Psoas muscle (tissue), 8 donors: Measurements from ENCODE around the gene ASXL1. TPM values are rescaled to one million over a fixed set of nuclear protein-coding genes. Genes with fewer than 3 reads are reported as not detected.
A peak's percentile ranks its signal among the peaks of the same experiment; 100 is the strongest.

Source experiments
- ATAC-seq, 4 donors: fragments of 200-7000 bp; cut with Tn5 transposase; one replicate each; pipeline ENCODE4 v1.9.1; 2020; ENCODE audit warnings: moderate library complexity in 3 of 4, mild to moderate bottlenecking in 2 of 4
- DNase-seq, 2 donors: peaks; one replicate each; pipeline ENCODE4 v3.0.0-alpha.2; 2020
- H3K27ac ChIP-seq: fragments of 200-600 bp; one replicate; pipeline ENCODE4 v1.8.0; 2022
- H3K27me3 ChIP-seq, 3 donors: fragments of 200-600 bp in 1 of 3; one replicate each; pipeline versions ENCODE4 v1.6.1 to v1.8.0; 2013 to 2022; ENCODE audit warnings: low read length in 2 of 3, mild to moderate bottlenecking in 2 of 3, moderate library complexity in 1 of 3; ENCODE audit not compliant: insufficient read depth in 3 of 3
- H3K36me3 ChIP-seq, 2 donors: fragments of 200-600 bp in 1 of 2; one replicate each; pipeline versions ENCODE4 v1.6.1 to v1.8.0; 2013 to 2022; ENCODE audit warnings: low read depth in 1 of 2, mild to moderate bottlenecking in 1 of 2, moderate library complexity in 1 of 2; ENCODE audit not compliant: insufficient read depth in 1 of 2
- H3K4me1 ChIP-seq: fragments of 200-600 bp; one replicate; pipeline ENCODE4 v1.8.0; 2022
- H3K4me3 ChIP-seq: fragments of 200-600 bp; one replicate; pipeline ENCODE4 v1.8.0; 2022; ENCODE audit warnings: mild to moderate bottlenecking
- H3K9me3 ChIP-seq: fragments of 200-600 bp; one replicate; pipeline ENCODE4 v1.8.0; 2022
- WGBS, 3 donors: extraction: QIAGEN DNeasy Blood & Tissue Kit; methylation state at CpG; one replicate each; pipeline versions ENCODE4 v1.1.6 to v1.1.7; 2013; 5-methylcytosine and 5-hydroxymethylcytosine counted together
- intact Hi-C, 2 donors: fragments of 100-400 bp; cut with DNase I; formaldehyde crosslinking; loops; one replicate each; pipeline versions ENCODE4 v1.11.0 to v1.14.2; 2022
- polyA plus RNA-seq, 3 donors: library from polyadenylated mRNA; stranded (reverse); fragments of 200-250 nt; gene quantifications; one replicate each; pipeline ENCODE4 v1.2.3, GENCODE V29; 2013
- total RNA-seq, 4 donors: library from RNA; stranded (reverse); fragmentation: NEBNext Ultra II Directional in 2 of 4; extraction: Animal tissue kit (Norgen Biotek cat#: 25700) in 2 of 4; gene quantifications; one replicate each; pipeline versions ENCODE4 v1.2.1 to v1.2.4, GENCODE V29; 2021 to 2023
- TF ChIP-seq, protein P1 (sequence below): fragments of 200-600 bp; IDR thresholded peaks from one replicate; pipeline ENCODE4 v1.8.0; 2022; ENCODE audit warnings: antibody characterized with exemption
- donor health status: healthy with polysubstance abuse.
- donor health status: DM: no; HTN: no; CAD: no; lungs with moderate emphysema.
- donor health status: Bipolar disorder and iron deficiency.
- donor health status: healthy.
- donor health status: DM: yes; HTN: yes; CAD: no.
- donor health status: DM: no; HTN: no; CAD: no.
- donor health status: DM: no; HTN: no; CAD: no.
- donor health status: DM: yes; HTN: yes; CAD: no.

The ASXL1 gene
- total and polyA plus RNA-seq, 7 donors, result 18.5 to 52.0 (median 23.2) TPM

DNA sequence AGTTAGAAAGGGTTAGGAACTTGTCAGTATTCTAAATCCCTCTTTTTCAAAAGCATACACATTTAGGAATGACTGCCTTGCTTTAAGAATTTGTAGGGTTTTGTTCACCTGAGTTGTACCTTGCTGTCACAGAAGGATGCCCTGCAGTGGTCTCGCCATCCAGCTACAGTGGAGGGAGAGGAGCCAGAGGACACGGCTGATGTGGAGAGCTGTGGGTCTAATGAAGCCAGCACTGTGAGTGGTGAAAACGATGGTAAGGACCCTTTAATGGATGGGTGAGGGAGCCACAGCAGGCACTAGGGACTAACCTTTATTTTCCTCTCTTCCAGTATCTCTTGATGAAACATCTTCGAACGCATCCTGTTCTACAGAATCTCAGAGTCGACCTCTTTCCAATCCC, 69.9 kb downstream of the ASXL1 start:
- Histone ChIP-seq H3K36me3 (peaks cover 14 to 62% of the 10 kb centered on the region in 2 donors), H3K27ac (no peak overlapping the region), H3K27me3 (no peaks in the 10 kb centered on the region), H3K4me3 (no peak overlapping the region), H3K9me3 (no peaks in the 10 kb centered on the region), H3K4me1 (no peaks in the 10 kb centered on the region)
- ATAC-seq (no peak), DNase-seq (no peak)
- TF ChIP-seq, protein P1, sequence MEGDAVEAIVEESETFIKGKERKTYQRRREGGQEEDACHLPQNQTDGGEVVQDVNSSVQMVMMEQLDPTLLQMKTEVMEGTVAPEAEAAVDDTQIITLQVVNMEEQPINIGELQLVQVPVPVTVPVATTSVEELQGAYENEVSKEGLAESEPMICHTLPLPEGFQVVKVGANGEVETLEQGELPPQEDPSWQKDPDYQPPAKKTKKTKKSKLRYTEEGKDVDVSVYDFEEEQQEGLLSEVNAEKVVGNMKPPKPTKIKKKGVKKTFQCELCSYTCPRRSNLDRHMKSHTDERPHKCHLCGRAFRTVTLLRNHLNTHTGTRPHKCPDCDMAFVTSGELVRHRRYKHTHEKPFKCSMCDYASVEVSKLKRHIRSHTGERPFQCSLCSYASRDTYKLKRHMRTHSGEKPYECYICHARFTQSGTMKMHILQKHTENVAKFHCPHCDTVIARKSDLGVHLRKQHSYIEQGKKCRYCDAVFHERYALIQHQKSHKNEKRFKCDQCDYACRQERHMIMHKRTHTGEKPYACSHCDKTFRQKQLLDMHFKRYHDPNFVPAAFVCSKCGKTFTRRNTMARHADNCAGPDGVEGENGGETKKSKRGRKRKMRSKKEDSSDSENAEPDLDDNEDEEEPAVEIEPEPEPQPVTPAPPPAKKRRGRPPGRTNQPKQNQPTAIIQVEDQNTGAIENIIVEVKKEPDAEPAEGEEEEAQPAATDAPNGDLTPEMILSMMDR, result no peak
- 91 to 95% (median 93%) methylated on average over 6 of the region's 6 CpGs for WGBS, 3 donors
- intact Hi-C loops, result no loop called here

DNA sequence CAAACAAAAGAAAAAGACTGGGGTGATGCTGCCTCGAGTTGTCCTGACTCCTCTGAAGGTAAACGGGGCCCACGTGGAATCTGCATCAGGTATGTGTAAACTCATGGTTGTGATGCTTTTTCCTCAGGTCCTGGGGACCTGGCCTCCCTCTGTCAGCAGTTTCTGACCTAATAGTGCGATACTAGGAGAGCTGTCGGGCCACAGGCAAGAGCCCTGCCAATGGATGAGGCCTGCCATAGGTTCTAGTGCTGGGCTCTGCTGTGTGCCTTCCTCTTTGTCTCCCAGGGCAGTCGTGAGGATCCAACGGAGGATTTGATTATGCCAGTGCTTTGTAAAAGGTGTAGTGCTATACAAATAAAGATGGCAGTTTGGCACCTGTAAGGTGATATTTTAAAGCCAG, 71.2 kb downstream of the ASXL1 start:
- Histone ChIP-seq H3K27me3 (no peaks in the 10 kb centered on the region), H3K27ac (no peak overlapping the region), H3K9me3 (no peaks in the 10 kb centered on the region), H3K4me3 (no peak overlapping the region), H3K4me1 (no peaks in the 10 kb centered on the region), H3K36me3 (peaks cover 23 to 75% of the 10 kb centered on the region in 2 donors)
- intact Hi-C loops, result no loop called here
- 90 to 93% (median 90%) methylated on average over 7 of the region's 7 CpGs for WGBS, 3 donors
- DNase-seq (no peak), ATAC-seq (no peak)
- TF ChIP-seq, protein P1, result no peak

- TF ChIP-seq, protein P1, result no peak
- Histone ChIP-seq H3K36me3 (peaks cover 23 to 80% of the 10 kb centered on the region in 2 donors), H3K4me3 (no peak overlapping the region), H3K27ac (no peak overlapping the region), H3K9me3 (no peaks in the 10 kb centered on the region), H3K27me3 (no peaks in the 10 kb centered on the region), H3K4me1 (no peaks in the 10 kb centered on the region)
- DNase-seq (no peak), ATAC-seq (peak in 1 of 4 donors; percentile 25)
- WGBS, 3 donors, result 92 to 95% (median 94%) methylated on average over 16 of the region's 16 CpGs
- intact Hi-C loops, result no loop called here
Observed at GRCh38 chr20:32429745-32430360, 71.7 kb downstream of the ASXL1 start.

DNA sequence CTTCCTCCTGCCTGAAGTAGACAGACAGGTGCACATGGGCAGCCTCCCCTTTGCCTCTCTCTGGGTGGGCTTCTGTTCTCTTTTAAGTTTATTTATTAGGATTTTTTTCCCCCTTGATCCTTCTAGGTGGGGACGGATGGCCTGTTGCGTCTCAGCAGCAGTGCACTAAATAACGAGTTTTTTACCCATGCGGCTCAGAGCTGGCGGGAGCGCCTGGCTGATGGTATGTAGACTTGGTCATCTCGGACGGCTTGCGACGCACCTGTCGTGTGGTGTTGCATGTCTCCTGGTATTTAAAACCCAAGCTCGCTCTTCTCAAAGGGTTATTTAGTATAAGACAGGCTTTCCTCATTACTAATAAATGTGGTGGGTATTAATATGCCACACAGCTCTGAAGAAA, 73.3 kb downstream of the ASXL1 start:
- H3K4me3 ChIP-seq, result no peak overlapping the region
- no peak for DNase-seq
- 84 to 88% (median 85%) methylated on average over 12 of the region's 12 CpGs for WGBS, 3 donors
- H3K36me3 ChIP-seq, result peaks cover 34 to 96% of the 10 kb centered on the region in 2 donors
- H3K9me3 ChIP-seq, result no peaks in the 10 kb centered on the region
- TF ChIP-seq, protein P1, result no peak
- intact Hi-C loops, result no loop called here
- no peaks in the 10 kb centered on the region for H3K4me1 ChIP-seq
- H3K27ac ChIP-seq, result no peak overlapping the region
- ATAC-seq, result no peak
- no peaks in the 10 kb centered on the region for H3K27me3 ChIP-seq

DNA sequence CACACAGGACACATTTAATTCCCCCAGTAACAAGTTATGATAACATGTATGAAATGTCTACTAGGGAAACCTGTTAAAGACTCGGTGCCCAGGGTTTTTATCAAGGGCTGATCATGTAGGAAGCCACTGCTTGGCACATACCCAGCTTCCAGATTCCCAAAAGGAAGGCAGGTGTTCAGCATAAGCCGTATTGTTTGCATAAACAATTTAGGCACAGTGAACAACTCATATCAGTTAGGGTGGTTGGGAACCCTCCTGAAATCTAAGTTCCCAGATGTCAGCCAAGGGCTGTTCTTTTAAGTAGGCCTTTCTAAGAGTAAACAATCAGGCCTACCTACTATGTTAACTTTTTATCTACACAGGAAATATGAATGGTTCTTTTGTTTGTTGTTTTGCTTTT, 74.1 kb downstream of the ASXL1 start:
- no peak for ATAC-seq
- Histone ChIP-seq H3K9me3 (no peaks in the 10 kb centered on the region), H3K4me1 (no peaks in the 10 kb centered on the region), H3K27me3 (no peaks in the 10 kb centered on the region), H3K27ac (no peak overlapping the region), H3K36me3 (peaks cover 34 to 100% of the 10 kb centered on the region in 2 donors), H3K4me3 (no peak overlapping the region)
- intact Hi-C loops, result no loop called here
- WGBS, 3 donors, result 48 to 53% (median 51%) methylated on average over 2 of the region's 2 CpGs
- DNase-seq, result no peak
- TF ChIP-seq, protein P1, result no peak
